PFSK-1 (cell line): Measurements from ENCODE around the gene ZNF394.

ENCODE experiments used
- REST ChIP-seq, 2 experiments: IDR thresholded peaks; 2 replicates each; pipeline versions ENCODE4 v1.6.1 to v1.8.0; 2011 to 2012; ENCODE audit warnings: low read depth in 2 of 2, low read length in 2 of 2, control low read depth in 1 of 2, inconsistent platforms in 1 of 2, mild to moderate bottlenecking in 1 of 2, moderate library complexity in 1 of 2; ENCODE audit not compliant: insufficient read depth in 1 of 2
- TAF1 ChIP-seq: IDR thresholded peaks from 2 replicates; pipeline ENCODE4 v1.6.1; 2012; ENCODE audit warnings: low read length, control low read depth, borderline replicate concordance; ENCODE audit not compliant: insufficient read depth

DNA sequence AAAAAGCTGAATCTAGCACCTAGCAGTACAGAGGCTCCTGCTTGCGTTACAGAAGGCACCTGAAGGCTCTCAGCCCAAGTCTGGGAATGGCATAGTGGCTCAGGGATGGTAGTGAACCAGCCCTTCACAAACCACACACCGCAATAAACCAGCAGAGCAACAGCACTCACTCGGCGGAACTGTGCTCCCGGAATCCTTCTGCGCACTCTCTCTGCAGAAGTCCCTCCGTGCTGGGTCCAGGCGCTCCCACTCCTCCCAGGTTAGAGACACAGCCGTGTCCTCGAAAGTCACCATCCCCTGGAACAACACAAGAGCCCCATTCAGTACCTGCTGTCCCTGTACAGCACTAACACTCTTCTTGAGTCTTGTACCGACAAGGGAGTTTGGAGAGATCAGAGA, 1.5 kb downstream of the ZNF394 start:
- no peak for TF ChIP-seq TAF1
- no peak for TF ChIP-seq REST (IDR thresholded peaks at IDR 0.05; ENCODE audit: insufficient read depth in 1 of 2, low read depth in 2 of 2, low read length in 2 of 2)
